PC-3 (cell line): ENCODE data around the gene HMGCS1. TPM values are rescaled to one million over a fixed set of nuclear protein-coding genes. Genes with fewer than 3 reads are reported as not detected.

Experiments
- ATAC-seq: fragments of 200-7000 bp; cut with Tn5 transposase; 2 replicates; pipeline ENCODE4 v1.9.1; 2020; ENCODE audit warnings: mild to moderate bottlenecking, moderate library complexity
- BruUV-seq: library from RNA; stranded (reverse); fragments of 400-500 nt; replicated peaks from 2 replicates; lab custom pipeline; 2021; lab: Mats Ljungman, UMichigan
- CTCF ChIA-PET: fragments of 300-600 bp; sonication (Branson Sonifier 250); formaldehyde crosslinking; loops from one replicate; lab custom pipeline; 2022; ENCODE audit warnings: antibody characterized with exemption; lab: Charles Lee
- POLR2A ChIA-PET: fragments of 300-600 bp; sonication (Branson Sonifier 250); formaldehyde crosslinking; loops from one replicate; lab custom pipeline; 2022; ENCODE audit warnings: antibody characterized with exemption; ENCODE audit not compliant: unreplicated experiment; lab: Charles Lee
- DNase-seq: peaks from one replicate; pipeline ENCODE4 v3.0.0-alpha.2; 2015
- H2AFZ ChIP-seq: fragments of 300-600 bp; sonication (generic); 2 replicates; pipeline ENCODE4 v1.6.0; 2016; ENCODE audit warnings: antibody characterized with exemption, low read length
- H3F3A ChIP-seq: fragments of 300-600 bp; sonication (generic); one replicate; pipeline ENCODE4 v1.6.0; 2017; ENCODE audit warnings: antibody characterized with exemption, low read length, control low read depth, mild to moderate bottlenecking; ENCODE audit not compliant: unreplicated experiment
- H3K27ac ChIP-seq: fragments of 300-600 bp; sonication (generic); 2 replicates; pipeline ENCODE4 v1.5.1; 2016; ENCODE audit warnings: mild to moderate bottlenecking, low read length
- H3K27me3 ChIP-seq: fragments of 300-600 bp; sonication (generic); 2 replicates; pipeline ENCODE4 v1.6.1; 2016; ENCODE audit warnings: low read length, mixed read lengths
- H3K36me3 ChIP-seq: fragments of 300-600 bp; sonication (generic); 2 replicates; pipeline ENCODE4 v1.6.1; 2016; ENCODE audit warnings: low read depth, mixed run types, low read length, mixed read lengths
- H3K4me1 ChIP-seq: fragments of 300-600 bp; sonication (generic); 2 replicates; pipeline ENCODE4 v1.5.1; 2016; ENCODE audit warnings: low read length; ENCODE audit not compliant: insufficient read depth
- H3K4me2 ChIP-seq: fragments of 300-600 bp; sonication (generic); 2 replicates; pipeline ENCODE4 v1.6.0; 2016; ENCODE audit warnings: low read length
- H3K4me3 ChIP-seq: fragments of 300-600 bp; sonication (generic); 2 replicates; pipeline ENCODE4 v1.5.1; 2016; ENCODE audit warnings: mild to moderate bottlenecking, low read length, mixed read lengths
- H3K79me2 ChIP-seq: fragments of 300-600 bp; sonication (generic); 2 replicates; pipeline ENCODE4 v1.6.1; 2017; ENCODE audit warnings: low read length, mixed read lengths
- H3K9ac ChIP-seq: fragments of 300-600 bp; sonication (generic); 2 replicates; pipeline ENCODE4 v1.6.0; 2016; ENCODE audit warnings: mild to moderate bottlenecking, low read length
- H3K9me2 ChIP-seq: fragments of 300-600 bp; sonication (generic); replicated peaks from 2 replicates; pipeline ENCODE4 v1.6.1; 2016; ENCODE audit warnings: mixed run types, low read length, mixed read lengths
- H3K9me3 ChIP-seq: fragments of 300-600 bp; sonication (generic); 2 replicates; pipeline ENCODE4 v1.6.1; 2016; ENCODE audit warnings: low read length, mixed read lengths
- H4K20me1 ChIP-seq: fragments of 300-600 bp; sonication (generic); 2 replicates; pipeline ENCODE4 v1.6.1; 2016; ENCODE audit warnings: low read length, mixed read lengths
- CTCF ChIP-seq: fragments of 300-600 bp; sonication (generic); conservative IDR thresholded peaks from 2 replicates; pipeline ENCODE4 v1.5.1; 2017; ENCODE audit warnings: antibody characterized with exemption, low read depth, mild to moderate bottlenecking, low read length
- EZH2 ChIP-seq: fragments of 300-600 bp; sonication (generic); IDR thresholded peaks from one replicate; pipeline ENCODE4 v1.6.1; 2017; ENCODE audit warnings: antibody characterized with exemption, mild to moderate bottlenecking, low read length; ENCODE audit not compliant: unreplicated experiment
- EZH2phosphoT487 ChIP-seq: fragments of 300-600 bp; sonication (generic); IDR thresholded peaks from 2 replicates; pipeline ENCODE4 v1.6.1; 2018; ENCODE audit warnings: mild to moderate bottlenecking, antibody characterized with exemption, low read length, borderline replicate concordance
- intact Hi-C: fragments of 100-400 bp; cut with micrococcal nuclease; formaldehyde crosslinking; loops from 2 replicates; pipeline ENCODE4 v1.9.0; 2023
- total RNA-seq: library from RNA; depleted of rRNA; stranded (reverse); fragments of >200 nt; gene quantifications from 2 replicates; pipeline ENCODE4 v1.2.3, GENCODE V29; 2014

HMGCS1 gene
- total RNA-seq, 1 experiment from 2014 or later = 39.7 TPM

- TF ChIP-seq EZH2 = no peak
- TF ChIP-seq CTCF = peak; percentile 93
- no TSS peak for BruUV-seq
- H2AFZ ChIP-seq = no peak overlapping the region
- H3K4me2 ChIP-seq = no peak overlapping the region
- H3K79me2 ChIP-seq = peaks cover 95% of the 10 kb centered on the region
- intact Hi-C loops = loop anchor here (1.0 to 5.0 kb wide), 6 partner anchors 79 to 201 kb away; partner anchors contain the start of gene ZNF131
- H3K4me3 ChIP-seq = no peak overlapping the region
- ATAC-seq (peak; percentile 84), DNase-seq (peak; percentile 88)
- no peaks in the 10 kb centered on the region for H3K27me3 ChIP-seq
- no peak overlapping the region for H3K9ac ChIP-seq
- no peaks in the 10 kb centered on the region for H3K9me2 ChIP-seq
- H3K9me3 ChIP-seq = no peaks in the 10 kb centered on the region
- ChIA-PET CTCF (interaction anchor here (0.5 to 1.6 kb wide), 4 partner anchors 56 to 152 kb away, joined by 3 to 4 read pairs (median 3); no protein-coding TSS in a partner anchor), POLR2A (no interaction called here)
- no peaks in the 10 kb centered on the region for H3F3A ChIP-seq
- no peak overlapping the region for H3K27ac ChIP-seq
- H3K4me1 ChIP-seq = peaks cover 18% of the 10 kb centered on the region
- peaks cover 45% of the 10 kb centered on the region for H4K20me1 ChIP-seq
- H3K36me3 ChIP-seq = peaks cover 14% of the 10 kb centered on the region; the same call in 1 of the 2 replicates
These were observed 7.2 kb downstream of the HMGCS1 start for GRCh38 chr5:43305948-43306565.

GRCh38 chr5:43304525-43304924 is 8.7 kb downstream of the HMGCS1 start:
- intact Hi-C loops = no loop called here
- ChIA-PET CTCF (no interaction called here), POLR2A (no interaction called here)
- Histone ChIP-seq H2AFZ (no peak overlapping the region), H3K4me1 (peaks cover 4% of the 10 kb centered on the region), H3K4me3 (no peak overlapping the region), H3K9me2 (no peaks in the 10 kb centered on the region), H3F3A (no peaks in the 10 kb centered on the region), H3K4me2 (no peak overlapping the region), H3K9ac (no peak overlapping the region), H3K79me2 (peaks cover 95% of the 10 kb centered on the region), H3K36me3 (peaks cover 27% of the 10 kb centered on the region), H3K27ac (no peak overlapping the region), H3K9me3 (no peaks in the 10 kb centered on the region), H4K20me1 (peaks cover 32% of the 10 kb centered on the region), H3K27me3 (no peaks in the 10 kb centered on the region)
- no TSS peak for BruUV-seq
- TF ChIP-seq CTCF = no peak
- no peak for TF ChIP-seq EZH2phosphoT487
- no peak for TF ChIP-seq EZH2
- ATAC-seq = no peak
- no peak for DNase-seq

GRCh38 chr5:43303242-43303641 is 10.0 kb downstream of the HMGCS1 start:
- Histone ChIP-seq H3K9ac (no peak overlapping the region), H3K4me3 (no peak overlapping the region), H3K79me2 (peaks cover 88% of the 10 kb centered on the region), H3K9me2 (no peaks in the 10 kb centered on the region), H3K27me3 (no peaks in the 10 kb centered on the region), H3K9me3 (no peaks in the 10 kb centered on the region), H3F3A (no peaks in the 10 kb centered on the region), H3K27ac (no peak overlapping the region), H3K4me2 (no peak overlapping the region), H4K20me1 (peaks cover 30% of the 10 kb centered on the region), H2AFZ (no peak overlapping the region), H3K4me1 (no peaks in the 10 kb centered on the region), H3K36me3 (peaks cover 34% of the 10 kb centered on the region)
- ATAC-seq (no peak), DNase-seq (no peak)
- TF ChIP-seq EZH2 (no peak), CTCF (no peak), EZH2phosphoT487 (no peak)
- POLR2A ChIA-PET = no interaction called here
- no TSS peak for BruUV-seq
- CTCF ChIA-PET = no interaction called here
- intact Hi-C loops = no loop called here
